GM19023 (cell line): Measurements from ENCODE around the gene STAT5A.

Experiments
- ATAC-seq: cut with Tn5 transposase; IDR thresholded peaks from one replicate; pipeline ENCODE4 v1.9.1; 2021; ENCODE audit warnings: mild to moderate bottlenecking, moderate library complexity; ENCODE audit not compliant: unreplicated experiment

STAT5A gene

DNA sequence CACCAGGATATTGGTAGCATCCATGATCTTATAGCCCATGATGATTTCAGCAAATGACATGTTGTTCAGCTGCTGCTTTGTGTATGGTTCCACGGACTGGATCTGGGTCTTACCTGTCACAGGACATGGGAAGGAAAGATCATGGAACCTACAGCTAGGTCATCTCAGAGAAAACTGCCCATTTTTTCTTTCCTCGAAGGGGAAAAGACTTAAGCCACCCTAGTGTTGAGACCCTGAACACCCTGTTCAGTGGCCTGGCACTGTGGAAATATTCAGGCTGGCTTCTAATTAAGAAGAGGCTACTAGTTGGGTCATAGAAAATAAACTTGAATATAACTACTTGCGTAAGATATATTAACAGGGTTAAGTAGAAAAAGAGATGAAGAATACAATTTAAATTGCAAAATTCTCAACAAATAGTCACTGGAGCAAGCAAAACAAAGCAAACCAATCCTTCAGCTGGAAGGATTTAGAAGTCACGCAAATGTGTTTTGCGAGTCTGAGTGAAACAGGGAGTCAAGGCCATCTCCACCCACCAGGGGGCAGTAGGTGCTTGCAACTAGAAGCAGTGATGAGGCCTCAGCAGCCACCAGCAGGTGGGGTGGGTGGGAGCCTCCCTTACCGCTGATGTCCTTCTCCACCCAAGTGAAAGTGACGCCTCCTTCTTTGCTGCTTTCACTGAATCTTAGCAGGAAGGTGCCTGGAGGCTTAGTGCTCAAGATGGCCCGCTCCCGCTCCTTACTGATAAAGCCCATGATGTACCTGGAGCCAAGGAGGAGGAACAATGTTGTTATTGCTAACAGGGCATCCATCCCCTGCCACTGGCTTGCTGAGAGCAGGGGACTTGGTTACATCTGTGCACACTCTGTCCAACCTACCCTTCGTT is 34.3 kb downstream of the STAT5A start:
- no peak for ATAC-seq

DNA sequence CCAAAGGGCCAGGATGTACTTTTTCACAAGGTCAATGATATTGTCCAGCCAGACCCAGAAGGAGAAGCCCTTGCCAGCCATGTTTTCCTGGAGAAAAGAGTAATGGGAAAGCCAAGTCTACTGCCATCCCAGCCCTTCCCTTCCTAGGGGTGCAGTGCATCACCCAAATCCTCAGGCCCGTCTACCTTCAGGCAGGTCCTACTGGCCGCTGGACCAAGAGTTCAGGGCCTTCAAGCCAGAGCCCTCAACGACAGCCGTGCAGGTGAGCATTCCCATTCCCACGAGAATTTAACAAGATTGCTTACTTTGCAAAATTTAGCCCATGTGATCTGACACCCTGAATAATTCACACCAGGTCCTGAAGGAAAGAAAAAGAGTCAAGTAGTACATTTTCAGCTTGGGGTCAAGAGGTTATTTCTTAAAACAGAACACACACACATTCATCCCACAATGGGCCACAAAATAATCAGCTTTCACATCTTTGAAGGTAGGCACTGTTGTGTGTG is 35.0 kb downstream of the STAT5A start:
- ATAC-seq, result no peak

DNA sequence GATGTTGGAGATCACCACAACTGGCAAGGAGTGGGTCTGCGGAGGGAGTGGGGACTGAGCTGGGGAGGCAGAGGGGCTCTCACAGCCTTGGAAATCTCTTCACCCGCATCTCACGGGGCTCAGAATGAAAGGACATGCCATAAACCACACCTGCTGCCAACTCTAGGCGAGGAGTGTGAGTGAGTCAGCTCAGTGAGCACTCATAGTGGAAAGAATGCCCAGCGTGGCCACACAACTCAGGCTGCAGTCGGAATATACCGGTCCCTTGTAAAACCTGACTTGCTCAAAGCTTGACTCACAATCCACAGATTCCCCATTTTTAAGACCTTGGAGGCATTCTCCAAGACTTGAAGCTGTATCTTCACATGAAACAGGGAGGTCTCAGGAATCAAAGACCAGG is 36.7 kb downstream of the STAT5A start:
- no peak for ATAC-seq

DNA sequence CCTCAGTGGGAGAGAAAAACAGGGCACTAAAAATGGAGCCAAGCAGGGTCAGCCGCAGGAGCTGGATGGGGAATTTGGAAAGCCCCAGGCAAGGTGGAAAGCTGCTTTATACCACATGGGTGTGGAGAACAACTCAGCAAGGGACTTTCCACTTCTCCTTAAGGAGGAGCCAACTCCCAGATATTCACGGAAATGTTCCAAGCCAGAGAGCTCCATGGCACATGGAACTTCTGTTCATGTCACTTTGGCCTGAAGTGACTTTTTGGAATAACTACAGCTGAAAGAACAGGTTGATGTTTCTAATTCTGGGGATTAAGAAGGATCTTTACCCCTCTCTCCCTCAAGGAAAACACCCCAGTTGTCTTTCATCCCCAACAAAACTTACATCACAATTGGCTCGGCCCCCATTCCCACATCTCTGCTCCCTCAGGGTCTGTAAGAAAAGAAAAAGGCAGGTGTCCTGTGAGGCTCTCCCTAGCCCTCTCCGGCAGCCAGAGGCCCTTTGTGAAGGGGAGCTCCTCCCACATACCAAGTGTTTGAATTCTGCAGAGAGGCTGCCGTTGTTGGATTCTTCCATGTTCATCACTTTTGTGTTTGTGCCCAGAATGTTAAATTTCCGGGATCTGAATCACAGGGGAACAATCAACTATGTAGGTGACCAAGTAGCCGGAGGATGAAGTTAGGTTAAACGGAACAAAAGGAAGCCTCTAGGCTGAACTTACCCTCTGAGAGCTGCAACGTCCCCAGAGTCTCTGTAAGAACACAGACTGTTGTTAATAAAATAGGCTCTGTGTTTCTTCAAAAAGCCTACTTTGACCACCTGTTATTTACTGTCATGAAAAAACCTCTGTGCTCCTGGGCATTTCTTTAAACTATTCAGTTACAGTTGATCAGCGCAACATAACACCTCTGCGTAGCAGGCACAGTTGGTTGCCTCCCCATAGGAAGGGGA is 41.0 kb downstream of the STAT5A start:
- ATAC-seq, result no peak

DNA sequence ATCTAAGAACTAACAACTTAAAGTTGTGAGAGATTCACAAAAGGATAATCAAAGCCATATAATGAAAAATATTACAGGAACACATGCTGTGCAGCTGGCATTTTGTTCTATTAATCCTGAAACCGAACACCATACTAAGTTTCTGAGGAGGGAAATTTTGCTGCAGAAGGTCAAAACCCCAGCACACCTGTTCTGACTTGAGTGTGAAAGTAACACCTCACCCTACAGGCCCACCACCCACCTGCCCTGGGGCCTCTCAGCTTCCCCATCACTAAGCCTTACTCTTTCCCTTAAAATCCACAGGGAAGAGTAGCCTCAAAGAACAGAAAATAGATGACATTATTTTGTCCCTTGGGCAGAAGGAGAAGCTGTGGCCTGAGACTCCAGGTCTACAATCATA is 44.8 kb downstream of the STAT5A start:
- no peak for ATAC-seq

DNA sequence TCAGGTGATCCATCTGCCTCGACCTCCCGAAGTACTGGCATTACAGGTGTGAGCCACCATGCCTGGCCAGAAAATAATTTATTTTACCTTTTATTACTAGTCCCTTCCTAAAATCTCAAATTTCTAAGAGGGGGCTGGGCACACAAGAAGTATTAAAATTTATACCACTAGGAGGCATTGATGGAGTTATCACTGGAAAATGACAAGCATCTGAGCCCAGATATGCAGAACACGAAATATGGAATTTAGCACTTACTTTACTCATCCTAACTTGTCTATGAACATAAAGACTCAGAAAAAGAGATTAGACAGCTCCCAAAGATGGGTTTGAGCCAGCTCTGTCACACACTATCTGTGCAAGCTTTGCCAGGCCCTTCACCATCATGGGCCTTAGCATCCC is 46.4 kb downstream of the STAT5A start:
- ATAC-seq, result no peak

DNA sequence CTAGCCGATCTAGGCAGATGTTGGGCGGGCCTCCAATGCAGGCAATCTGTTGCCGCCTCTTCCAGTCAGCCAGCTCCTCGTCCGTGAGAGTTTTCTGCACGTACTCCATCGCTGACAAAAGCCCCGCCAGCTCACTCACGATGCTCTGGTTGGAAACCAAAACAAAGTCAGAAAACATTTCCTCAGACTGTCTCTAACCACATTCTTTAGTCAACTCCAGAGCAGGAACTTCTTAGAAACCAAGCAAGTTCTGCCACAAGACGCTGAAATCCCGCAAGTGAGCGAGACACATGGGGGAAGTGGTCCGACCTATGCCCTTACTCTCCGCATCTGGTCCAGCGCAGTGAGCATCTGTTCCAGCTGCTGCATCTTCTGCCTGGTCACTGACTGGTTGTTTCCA is 49.1 kb downstream of the STAT5A start:
- ATAC-seq, result peak; percentile 45

DNA sequence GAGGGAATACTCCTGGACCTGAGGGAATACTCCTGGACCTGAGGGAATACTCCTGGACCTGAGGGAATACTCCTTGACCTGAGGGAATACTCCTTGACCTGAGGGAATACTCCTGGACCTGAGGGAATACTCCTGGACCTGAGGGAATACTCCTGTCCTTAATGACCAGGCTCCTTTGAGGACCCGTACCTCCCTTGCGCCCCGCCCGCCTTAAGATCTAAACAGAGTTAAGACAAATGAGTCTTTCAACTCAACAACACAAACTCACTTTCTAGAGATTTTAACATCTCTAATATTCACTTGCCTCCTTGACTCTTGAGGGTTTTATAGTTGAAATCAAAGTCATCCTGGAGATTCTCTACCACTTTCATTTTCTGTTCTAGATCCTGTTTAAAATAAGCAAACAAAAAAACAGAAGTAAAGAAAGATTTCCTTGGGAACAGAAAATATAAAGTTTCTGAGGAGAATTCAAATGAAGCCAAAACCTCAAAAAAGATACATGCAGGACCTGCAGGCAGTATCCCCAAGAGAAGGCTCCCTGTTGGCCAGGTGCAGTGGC is 50.2 kb downstream of the STAT5A start:
- ATAC-seq, result no peak

DNA sequence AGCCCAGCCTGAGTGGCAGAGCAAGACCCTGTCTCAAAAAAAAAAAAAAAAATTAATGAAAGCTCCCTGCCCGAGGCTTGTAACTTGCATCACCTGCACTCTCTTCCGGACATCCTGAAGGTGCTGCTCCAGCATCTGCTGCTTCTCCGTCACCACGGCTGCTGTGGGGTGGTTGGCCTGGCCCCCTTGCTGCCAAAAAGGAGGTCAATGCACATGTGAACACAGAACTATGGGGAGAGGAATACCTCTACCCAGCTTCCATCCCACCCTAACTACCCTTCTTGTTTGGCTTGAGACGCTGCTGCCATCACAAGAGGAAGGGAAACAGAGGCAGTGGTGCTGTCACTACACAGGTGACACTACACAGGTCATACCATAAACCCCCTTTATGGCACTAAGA is 50.9 kb downstream of the STAT5A start:
- no peak for ATAC-seq

DNA sequence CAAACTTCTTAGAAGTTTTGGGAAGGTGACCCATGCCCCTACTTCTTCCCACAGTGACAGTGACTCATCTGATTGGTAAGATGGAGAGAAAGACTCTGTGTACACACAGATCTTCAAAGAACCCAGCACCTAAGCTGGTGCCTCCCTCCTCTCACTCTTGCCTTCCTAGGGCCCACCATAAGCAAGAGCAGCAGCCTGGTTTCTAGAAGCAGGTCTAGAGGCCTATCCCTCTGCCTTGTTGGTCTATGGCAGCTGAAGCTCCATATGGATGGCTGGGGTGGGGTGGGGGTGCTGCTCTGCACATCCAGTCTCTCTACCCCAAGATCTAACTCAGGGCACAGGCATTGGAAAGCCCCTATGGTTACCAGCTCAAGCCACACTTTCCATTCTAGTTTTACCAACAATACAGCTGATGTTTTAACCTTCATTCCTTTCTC is 52.4 kb downstream of the STAT5A start:
- ATAC-seq, result no peak

DNA sequence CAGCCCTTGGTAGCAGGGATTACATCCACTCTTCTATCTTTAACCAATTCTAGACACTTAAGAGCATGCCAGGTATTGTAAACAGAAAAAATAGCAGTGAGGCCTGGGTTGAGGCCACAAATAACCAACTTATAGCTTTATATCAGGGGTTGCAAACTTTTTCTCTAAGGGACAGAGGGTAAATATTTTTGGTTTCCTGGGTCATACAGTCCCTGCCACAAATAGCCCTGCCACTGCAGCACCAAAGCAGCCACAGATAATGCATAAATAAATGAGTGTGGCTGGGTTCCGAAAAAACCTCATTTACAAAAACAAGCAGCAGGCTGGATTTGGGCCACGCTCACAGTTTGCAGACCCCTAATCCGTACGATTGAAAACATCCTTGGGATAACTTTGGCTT is 53.3 kb downstream of the STAT5A start:
- no peak for ATAC-seq

DNA sequence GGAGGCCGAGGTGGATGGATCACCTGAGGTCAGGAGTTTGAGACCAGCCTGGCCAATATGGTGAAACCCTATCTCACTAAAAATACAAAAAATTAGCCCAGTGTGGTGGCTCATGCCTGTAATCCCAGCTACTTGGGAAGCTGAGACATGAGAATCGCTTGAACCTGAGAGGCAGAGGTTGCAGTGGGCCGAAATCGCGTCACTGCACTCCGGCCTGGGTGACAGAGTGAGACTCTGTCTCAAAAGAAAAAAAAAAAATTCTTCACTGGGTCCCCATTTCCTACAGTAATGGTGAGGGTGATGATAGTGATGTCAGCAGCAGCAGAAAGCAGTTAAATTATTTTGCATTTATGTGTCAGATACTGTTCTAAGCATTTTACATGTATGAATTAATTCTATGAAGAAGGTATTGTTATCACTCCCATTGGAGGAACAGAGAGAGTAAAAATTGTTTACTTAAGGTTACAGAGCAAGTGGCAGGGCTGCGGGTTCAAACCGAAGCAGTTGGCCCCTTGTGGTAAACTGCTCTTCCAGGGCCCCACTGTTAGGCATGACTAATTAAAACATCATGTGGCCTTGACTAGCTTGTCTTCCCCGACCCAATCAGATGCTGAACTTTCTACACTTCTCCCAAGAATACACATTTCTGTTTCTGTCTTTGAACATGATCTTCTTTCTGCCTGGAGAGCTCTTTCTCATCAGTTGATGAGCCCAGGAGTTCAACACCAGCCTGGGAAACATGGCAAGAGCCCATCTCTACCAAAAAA is 54.1 kb downstream of the STAT5A start:
- ATAC-seq, result no peak

DNA sequence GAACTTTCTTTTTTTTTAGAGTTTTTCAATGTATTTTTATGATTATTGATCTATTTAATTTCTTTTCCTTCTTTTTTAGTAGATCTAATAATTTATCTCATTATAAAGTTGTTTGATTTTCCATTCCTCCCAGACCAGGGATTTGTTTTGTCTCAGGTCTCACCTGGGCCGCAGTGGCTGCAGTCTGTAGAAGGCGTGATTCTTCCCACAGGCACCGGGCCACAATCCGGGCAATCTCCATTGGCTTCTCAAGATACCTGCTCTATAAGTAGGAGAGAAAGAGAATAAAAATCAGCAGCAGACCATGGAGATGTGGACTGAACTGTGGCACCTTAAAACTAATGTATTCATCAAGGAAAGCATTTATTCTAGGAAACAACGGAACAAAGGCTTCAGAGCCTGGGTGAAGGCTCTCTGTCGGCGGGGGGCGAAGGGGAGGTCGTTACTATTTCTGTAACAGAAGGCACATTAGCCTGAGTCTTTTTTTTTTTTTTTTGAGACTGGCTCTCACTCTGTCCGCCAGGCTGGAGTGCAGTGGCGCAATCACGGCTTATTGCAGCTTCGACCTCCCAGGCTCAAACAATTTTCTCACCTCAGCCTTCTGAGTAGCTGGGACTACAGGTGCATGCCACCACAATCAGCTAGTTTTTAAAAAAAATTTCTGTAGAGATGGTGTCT is 57.2 kb downstream of the STAT5A start:
- no peak for ATAC-seq

DNA sequence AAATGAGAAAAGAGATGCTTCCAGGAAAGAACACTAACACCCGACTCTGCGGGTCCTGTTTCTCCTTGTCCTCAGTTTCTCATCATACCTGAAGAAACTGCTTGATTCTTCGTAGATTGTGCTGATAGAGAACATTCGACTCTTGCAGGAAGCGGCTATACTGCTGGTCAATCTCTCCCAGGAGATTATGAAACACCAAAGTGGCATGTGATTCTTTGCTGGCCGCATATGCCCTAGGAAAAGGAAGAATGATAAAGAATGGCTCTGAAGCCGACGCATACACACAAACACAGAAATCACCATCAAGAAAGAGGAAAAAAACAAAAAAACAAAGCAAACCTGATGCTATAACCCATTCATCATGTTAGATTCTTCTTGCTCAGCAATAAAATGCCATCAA is 58.2 kb downstream of the STAT5A start:
- ATAC-seq, result no peak

DNA sequence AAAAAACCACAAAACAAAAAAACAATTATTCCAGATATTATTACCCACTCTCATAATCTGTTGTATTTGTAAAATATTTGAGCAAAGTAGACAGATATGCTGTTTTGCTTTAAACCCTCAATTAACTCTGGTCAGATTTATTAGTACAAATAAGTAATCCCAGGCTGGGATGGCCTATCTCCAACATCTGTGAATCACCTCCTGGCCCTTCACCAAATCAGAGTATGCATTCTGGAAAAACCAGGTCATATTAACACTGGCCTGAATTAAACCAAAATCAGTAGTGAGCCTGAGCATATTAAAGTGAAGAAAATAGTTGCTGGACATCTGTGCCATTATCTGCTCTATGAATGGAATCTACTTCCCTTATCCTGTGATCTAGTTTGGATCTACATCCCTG is 58.9 kb downstream of the STAT5A start:
- no peak for ATAC-seq

DNA sequence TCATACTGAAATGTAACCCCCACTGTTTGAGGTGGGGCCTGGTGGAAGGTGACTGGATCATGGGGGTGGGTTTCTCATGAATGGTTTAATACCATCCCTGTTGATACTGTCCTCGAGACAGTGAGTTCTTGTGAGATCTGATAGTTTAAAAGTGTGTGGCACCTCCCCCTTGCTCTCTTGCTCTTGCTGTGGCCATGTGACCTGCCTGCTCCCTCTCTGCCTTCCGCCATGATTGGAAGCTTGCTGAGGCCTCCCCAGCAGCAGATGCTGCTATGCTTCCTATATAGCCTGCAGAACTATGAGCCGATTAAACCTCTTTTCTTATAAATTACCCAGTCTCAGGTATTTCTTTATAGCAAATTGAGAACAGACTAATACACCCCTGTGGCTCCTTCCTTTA is 59.3 kb downstream of the STAT5A start:
- ATAC-seq, result no peak

DNA sequence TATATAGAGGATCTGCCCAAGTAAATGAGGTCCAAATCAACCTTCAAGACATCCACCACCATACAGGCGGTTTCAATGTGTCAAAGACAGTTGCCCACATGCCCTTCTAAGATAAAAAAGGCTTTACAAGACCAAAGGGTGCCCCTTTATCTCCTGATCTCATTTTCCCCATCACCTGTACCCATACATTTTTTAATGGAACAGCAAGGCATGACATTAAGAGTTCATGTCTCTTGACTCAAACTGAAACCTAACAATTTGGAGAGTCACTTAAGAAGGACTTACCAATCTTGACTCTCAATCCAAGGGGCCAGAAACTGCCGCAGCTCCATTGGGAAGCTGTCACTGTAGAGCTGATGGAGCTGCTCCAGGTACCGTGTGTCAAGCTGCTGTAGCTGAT is 59.8 kb downstream of the STAT5A start:
- no peak for ATAC-seq

DNA sequence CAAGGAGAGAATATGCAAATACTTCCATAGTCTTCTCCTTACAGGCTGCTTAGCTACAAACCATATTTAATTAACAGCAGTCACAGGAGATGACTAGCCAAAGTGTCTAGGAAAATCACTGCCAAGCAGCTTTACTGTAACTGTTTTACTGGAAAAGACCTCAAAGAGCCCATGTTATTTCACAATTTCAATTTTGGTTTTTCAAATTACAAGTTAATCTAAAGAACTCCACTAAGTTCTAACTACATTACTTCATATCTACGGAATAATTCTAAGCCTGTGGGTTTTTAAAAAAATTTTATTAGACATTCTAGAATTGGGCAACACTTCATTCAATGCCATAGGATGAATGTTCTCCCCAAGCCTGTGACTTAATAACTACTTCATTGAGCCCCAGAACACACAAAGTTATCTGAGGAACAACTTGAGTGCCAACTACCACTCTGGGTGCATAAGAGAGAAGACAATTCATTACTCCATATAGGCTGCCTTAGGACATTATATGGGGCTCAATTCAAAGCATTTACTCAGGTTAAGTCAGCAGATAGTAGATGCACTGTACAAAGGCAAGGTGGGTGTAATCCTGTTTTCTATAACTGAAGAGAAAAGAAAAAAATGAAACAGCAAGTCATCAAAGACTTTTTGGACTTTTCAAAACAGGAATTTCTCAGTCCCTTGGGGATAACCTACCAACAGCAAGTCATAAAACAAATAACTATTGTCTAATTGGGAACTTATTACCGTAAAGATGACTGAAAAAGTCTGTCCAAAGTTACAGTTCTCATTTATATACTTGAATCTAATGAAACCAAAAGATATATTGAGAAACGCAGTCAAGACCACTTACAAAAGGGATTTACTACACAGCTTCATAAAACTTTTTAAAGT is 66.9 kb downstream of the STAT5A start:
- ATAC-seq, result no peak

DNA sequence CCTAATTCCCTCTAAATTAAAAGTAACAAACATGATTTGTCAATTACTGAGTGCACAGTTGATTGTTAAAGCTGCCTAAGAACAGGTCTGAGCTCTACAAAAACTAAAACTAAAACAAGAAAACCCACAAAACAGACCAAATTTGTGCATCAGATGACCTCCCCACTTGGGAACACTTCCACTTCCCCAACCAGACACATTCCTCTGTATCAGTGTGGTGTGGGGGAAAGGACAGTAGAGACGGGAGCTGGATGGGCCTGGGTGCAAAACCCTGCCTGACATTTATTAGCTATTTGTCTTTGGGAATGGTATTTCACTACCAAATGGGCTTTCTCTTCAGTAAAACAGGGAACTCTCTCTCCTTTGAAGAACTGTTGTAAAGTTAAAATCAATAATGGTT is 70.1 kb downstream of the STAT5A start:
- ATAC-seq, result no peak
